ENCODE results near the gene GPR152. TPM values are rescaled to one million over a fixed set of nuclear protein-coding genes. Genes with fewer than 3 reads are reported as not detected.
A peak's percentile ranks its signal among the peaks of the same experiment; 100 is the strongest.

Gene GPR152
- total and polyA plus RNA-seq, 2 donors (not counting 3 experiments of a cell fraction or from before 2014, with no cell fraction given) = not detected

- Histone ChIP-seq H3K9me1 (replicated peaks; ENCODE audit: control insufficient read depth, extremely low read depth, insufficient read depth, low read length) (no peaks in the 10 kb centered on the region), H3K9me3 (replicated peaks; ENCODE audit: control insufficient read depth, insufficient read depth, low read length) (no peaks in the 10 kb centered on the region), H3K27me3 (ENCODE audit: control insufficient read depth in 2 of 2, insufficient read depth in 2 of 2, low read length in 2 of 2) (no peaks in the 10 kb centered on the region), H3K36me3 (ENCODE audit: control insufficient read depth in 2 of 2, extremely low read depth in 1 of 2, insufficient read depth in 2 of 2, low read length in 2 of 2) (peaks cover 0 to 9% of the 10 kb centered on the region in 2 experiments), H2AFZ (ENCODE audit: low read depth, low read length) (no peak overlapping the region), H3K27ac (ENCODE audit: insufficient read depth, low read depth, low read length) (no peak overlapping the region), H3K4me1 (ENCODE audit: control insufficient read depth, extremely low read depth, insufficient read depth, low read length) (no peaks in the 10 kb centered on the region), H3K79me2 (ENCODE audit: control insufficient read depth, insufficient read depth, low read length) (no peaks in the 10 kb centered on the region), H3K4me3 (replicated peaks in 1 of 3; ENCODE audit: insufficient read depth in 1 of 3, low read depth in 1 of 3, low read length in 3 of 3) (no peak overlapping the region), H3K9ac (replicated peaks; ENCODE audit: extremely low read depth, insufficient read depth, low read length) (no peak overlapping the region), H4K20me1 (replicated peaks; ENCODE audit: control insufficient read depth, extremely low read depth, insufficient read depth, low read length) (no peaks in the 10 kb centered on the region), H3K4me2 (ENCODE audit: insufficient read depth, low read length) (no peak overlapping the region)
- FAIRE-seq = no peak
- ChIA-PET POLR2A (no interaction called here), CTCF (interaction anchor here (1.1 to 2.6 kb wide), 3 partner anchors 89 to 134 kb away, joined by 3 to 10 read pairs (median 3); partner anchors contain the start of gene PPP1CA)
- no peak for DNase-seq (ENCODE audit: low read depth, low spot score)
- dilution Hi-C loops (cut with MboI; ENCODE audit: extremely low pct_ligation_motif_present, low sequenced_read_pairs) = no loop called here
- TF ChIP-seq GATA2 (IDR thresholded peaks at IDR 0.05; ENCODE audit: insufficient read depth, insufficient read length, low read depth, low read length) = no peak
- TF ChIP-seq EZH2 (IDR thresholded peaks at IDR 0.05; ENCODE audit: borderline replicate concordance, low read depth, low read length, severe bottlenecking) = no peak
- TF ChIP-seq MAX (IDR thresholded peaks at IDR 0.05; ENCODE audit: insufficient read depth, insufficient read length) = no peak
- TSS peak; percentile 15 for BruUV-seq (replicated peaks)
- intact Hi-C loops (cut with micrococcal nuclease) = no loop called here
Observed at GRCh38 chr11:67490727-67491065, 38.2 kb upstream of the GPR152 start.

- DNase-seq (ENCODE audit: low read depth, low spot score) = no peak
- H2AFZ ChIP-seq (ENCODE audit: low read depth, low read length) = no peak overlapping the region
- ChIA-PET POLR2A (no interaction called here), CTCF (interaction anchor here (1.1 to 2.6 kb wide), 3 partner anchors 88 to 133 kb away, joined by 3 to 10 read pairs (median 3); partner anchors contain the start of gene PPP1CA)
- H3K4me3 ChIP-seq (replicated peaks in 1 of 3; ENCODE audit: insufficient read depth in 1 of 3, low read depth in 1 of 3, low read length in 3 of 3) = no peak overlapping the region
- H3K9me3 ChIP-seq (replicated peaks; ENCODE audit: control insufficient read depth, insufficient read depth, low read length) = no peaks in the 10 kb centered on the region
- peaks cover 0 to 9% of the 10 kb centered on the region in 2 experiments for H3K36me3 ChIP-seq (ENCODE audit: control insufficient read depth in 2 of 2, extremely low read depth in 1 of 2, insufficient read depth in 2 of 2, low read length in 2 of 2)
- H3K4me1 ChIP-seq (ENCODE audit: control insufficient read depth, extremely low read depth, insufficient read depth, low read length) = no peaks in the 10 kb centered on the region
- BruUV-seq (replicated peaks) = no TSS peak
- H4K20me1 ChIP-seq (replicated peaks; ENCODE audit: control insufficient read depth, extremely low read depth, insufficient read depth, low read length) = no peaks in the 10 kb centered on the region
- intact Hi-C loops (cut with micrococcal nuclease) = no loop called here
- FAIRE-seq = no peak
- H3K27me3 ChIP-seq (ENCODE audit: control insufficient read depth in 2 of 2, insufficient read depth in 2 of 2, low read length in 2 of 2) = no peaks in the 10 kb centered on the region
- H3K9me1 ChIP-seq (replicated peaks; ENCODE audit: control insufficient read depth, extremely low read depth, insufficient read depth, low read length) = no peaks in the 10 kb centered on the region
- no peak overlapping the region for H3K4me2 ChIP-seq (ENCODE audit: insufficient read depth, low read length)
- H3K27ac ChIP-seq (ENCODE audit: insufficient read depth, low read depth, low read length) = no peak overlapping the region
- TF ChIP-seq FOS (IDR thresholded peaks at IDR 0.05; ENCODE audit: borderline replicate concordance, insufficient read depth, low read length) (no peak), JUN (IDR thresholded peaks at IDR 0.05; ENCODE audit: borderline replicate concordance, insufficient read depth, insufficient read length, low read depth) (no peak), CTCF (IDR thresholded peaks at IDR 0.05; ENCODE audit: extremely low read depth in 1 of 2, insufficient read depth in 1 of 2, low read depth in 1 of 2, low read length in 2 of 2) (no peak), MYC (IDR thresholded peaks at IDR 0.05; ENCODE audit: low read depth, low read length) (no peak), POLR2AphosphoS5 (IDR thresholded peaks at IDR 0.05; ENCODE audit: insufficient read depth, low read depth, low read length) (no peak), POLR2A (IDR thresholded peaks at IDR 0.05; ENCODE audit: low read depth, low read length) (no peak), GATA2 (IDR thresholded peaks at IDR 0.05; ENCODE audit: insufficient read depth, insufficient read length, low read depth, low read length) (no peak), MAX (IDR thresholded peaks at IDR 0.05; ENCODE audit: insufficient read depth, insufficient read length) (no peak), EZH2 (IDR thresholded peaks at IDR 0.05; ENCODE audit: borderline replicate concordance, low read depth, low read length, severe bottlenecking) (no peak)
- dilution Hi-C loops (cut with MboI; ENCODE audit: extremely low pct_ligation_motif_present, low sequenced_read_pairs) = no loop called here
- no peak overlapping the region for H3K9ac ChIP-seq (replicated peaks; ENCODE audit: extremely low read depth, insufficient read depth, low read length)
- no peaks in the 10 kb centered on the region for H3K79me2 ChIP-seq (ENCODE audit: control insufficient read depth, insufficient read depth, low read length)
Observed at GRCh38 chr11:67489885-67490726, 37.6 kb upstream of the GPR152 start.

Data from endothelial cell of umbilical vein (primary cell).